Measurements from ENCODE around the gene RHEB.

Gene RHEB

DNA sequence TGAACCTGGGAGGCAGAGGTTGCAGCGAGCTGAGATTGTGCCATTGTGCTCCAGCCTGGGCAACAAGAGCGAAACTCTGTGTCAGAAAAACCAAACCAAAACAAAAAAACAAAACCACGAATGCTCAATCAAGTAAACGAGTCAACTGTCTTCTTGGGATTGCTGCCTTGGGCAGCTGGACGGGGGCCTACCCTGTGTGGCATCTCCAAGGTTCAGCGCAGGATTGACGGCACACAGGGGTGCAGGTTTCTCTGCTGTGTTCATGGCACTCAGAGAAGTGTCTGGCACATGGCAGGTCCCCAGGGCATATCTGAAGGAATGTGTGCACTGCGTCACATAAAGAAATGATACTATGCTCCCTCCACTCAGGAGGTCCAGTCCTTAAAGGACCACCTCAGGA is 54.5 kb downstream of the RHEB start:
- DNase-seq = no peak

DNA sequence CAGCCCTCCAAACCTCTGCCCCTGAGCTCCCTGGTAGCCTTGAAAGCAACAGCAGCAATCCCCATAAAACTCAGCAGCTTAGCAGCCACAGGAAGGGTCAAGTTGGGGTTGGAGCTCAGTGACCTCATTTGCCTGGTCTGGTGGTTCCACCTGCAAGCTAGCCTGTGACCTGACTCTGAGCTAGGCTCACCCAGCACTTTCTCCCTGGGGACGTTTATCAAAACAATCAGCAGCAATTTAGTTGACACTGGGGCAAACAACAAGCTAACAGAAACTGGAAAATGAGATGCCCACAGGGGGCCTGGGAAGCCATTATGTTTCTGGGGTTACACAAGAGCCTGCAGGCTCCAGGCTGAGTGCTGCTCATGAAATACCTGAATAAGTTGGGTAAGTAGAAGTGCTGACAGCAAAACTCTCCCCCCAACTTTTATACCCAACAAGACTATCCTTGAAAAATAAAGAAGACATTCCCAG is 57.4 kb downstream of the RHEB start:
- DNase-seq = no peak

DNA sequence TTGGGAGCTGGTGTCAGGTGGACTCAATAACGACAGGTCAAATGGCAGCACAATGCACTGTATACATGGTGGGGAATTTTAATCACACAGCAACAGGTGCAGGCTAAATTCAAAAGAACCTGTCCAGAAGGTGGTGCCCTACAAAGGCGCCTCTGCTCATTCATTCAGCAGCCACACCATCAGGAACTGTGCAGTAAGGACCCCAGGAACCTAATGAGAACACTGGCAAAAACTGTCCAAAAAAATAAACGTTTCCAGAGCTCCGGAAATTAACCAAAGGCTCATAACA is 57.8 kb downstream of the RHEB start:
- peak in 1 of 2 experiments; percentile 24 for DNase-seq

DNA sequence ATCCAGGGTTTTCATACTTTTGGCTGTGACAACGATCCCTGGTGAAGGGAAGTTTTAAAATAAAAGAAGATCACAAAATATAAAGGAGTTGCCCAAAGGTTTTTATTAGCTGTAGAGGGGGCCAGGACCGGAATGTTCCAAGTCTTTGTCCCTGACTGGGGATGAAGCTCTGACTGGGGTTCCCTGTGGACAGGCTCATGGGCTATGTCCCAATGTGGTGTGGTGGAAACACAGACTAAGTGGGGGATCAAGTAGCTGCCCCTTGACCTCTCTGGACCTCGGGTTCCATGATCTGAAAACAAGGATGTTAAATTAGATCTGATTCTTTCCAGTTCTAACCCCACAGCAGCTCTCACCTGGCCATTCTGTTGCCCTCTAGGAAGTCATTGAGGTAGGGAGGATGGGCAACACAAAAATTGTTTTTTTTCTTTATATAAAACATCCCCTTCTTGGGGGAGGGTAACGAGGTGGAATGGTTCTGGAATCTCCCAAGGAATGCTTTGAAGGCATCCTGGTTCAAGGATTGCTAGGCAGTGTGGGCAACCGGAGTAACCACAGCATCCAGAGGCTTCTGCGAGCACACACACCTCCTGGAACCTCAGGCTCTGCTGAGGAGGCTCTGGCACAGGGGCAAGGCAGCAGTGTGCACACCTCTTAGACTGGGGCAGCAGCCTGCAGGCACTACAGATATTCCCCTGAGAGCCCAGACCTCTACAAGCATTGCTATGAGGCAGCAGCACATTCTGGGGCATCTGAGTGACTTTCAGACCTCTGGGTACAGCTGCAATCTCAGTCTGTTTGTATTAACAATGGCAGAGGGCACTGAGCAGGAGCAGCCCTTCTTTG is 58.4 kb downstream of the RHEB start:
- peak in 1 of 2 experiments; percentile 26 for DNase-seq

DNA sequence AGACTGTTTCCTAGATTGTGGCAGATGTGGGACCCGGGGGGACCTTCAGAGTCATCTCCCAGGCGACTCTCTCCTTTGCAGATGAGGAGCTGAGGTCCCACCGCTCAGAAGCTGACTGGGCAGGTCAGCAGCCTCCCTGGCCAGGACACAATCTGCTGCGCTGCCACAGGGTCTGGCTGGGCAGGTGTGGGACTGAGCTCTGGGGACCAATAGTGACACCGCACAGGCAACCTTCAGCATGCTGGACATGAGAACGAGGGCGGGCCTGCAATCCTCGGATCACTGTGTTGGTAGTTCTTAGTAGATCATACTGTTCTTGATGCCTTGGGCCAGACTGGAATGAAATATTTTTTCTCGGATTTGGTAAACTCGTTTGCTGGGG is 59.2 kb downstream of the RHEB start:
- DNase-seq = peak in 1 of 2 experiments; percentile 19

DNA sequence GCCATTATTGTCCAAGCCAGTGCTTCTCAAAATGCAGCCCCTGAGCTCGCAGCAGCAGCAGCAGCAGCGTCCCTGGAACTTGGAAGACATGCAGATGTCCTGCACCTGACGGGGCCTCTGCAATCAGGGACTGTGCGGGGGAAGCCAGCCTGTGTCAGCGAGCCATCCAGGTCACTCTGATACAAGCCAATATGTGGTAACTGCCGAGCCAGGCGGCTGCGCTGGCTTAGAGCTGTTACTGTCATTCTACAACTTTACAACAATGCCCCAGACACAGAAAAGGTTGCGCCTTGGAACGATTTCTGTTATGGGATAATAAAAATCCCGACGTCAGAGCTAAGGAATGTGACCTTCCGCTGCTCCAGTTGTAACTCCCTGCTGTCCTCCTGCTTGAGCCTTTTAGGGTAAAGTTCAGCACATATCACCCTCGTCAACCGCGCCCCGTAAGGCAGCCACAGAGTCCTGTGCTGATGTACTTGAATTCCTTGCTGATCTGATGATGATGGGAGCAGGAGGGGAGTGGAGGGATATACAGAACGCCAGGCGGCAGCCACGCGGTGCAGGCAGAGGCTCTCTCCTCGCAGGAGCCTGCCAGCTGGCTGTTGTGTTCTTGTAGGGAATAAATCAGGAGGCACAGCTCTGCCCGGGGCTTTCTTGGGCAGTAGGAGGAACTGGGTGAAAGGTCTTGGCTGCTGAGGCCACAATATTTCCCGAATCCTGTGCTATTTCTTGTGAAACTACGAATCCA is 59.8 kb downstream of the RHEB start:
- DNase-seq = peak; percentile 26 to 76

DNA sequence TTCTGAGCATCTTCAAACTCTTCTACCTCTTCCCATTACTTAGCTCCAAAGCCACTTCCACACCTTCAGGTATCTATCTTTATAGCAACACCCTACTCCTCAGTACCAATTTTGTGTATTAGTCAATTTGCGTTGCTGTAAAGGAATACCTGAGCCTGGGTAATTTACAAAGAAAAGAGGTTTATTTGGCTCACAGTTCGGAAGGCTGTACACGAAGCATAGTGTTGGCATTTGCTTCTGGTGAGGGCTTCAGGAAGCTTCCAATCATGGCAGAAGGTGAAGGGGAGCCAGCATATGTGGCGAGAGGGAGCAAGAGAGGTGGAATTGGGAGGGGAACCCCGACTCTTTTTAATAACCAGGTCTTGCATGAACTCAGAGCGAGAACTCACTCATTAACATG is 62.2 kb downstream of the RHEB start:
- DNase-seq = no peak

DNA sequence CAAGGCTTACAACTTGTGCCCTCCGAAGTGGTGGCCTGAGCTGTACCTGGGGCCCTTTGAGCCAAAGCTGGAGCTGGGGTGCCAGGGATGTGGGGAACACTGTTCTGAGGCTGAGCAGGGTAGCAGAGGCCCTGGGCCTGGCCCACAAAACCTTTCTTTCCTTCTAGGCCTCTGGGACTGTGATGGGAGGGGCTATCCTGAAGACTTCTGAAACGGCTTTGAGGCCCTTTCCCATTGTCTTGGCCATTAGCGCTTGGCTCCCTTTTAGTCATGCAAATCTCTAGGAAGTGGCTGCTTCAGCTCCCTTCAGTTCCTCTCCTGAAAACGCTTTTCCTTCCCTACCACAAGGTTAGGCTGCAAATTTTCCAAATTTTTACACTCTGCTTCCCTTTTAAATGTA is 62.9 kb downstream of the RHEB start:
- DNase-seq = no peak

DNA sequence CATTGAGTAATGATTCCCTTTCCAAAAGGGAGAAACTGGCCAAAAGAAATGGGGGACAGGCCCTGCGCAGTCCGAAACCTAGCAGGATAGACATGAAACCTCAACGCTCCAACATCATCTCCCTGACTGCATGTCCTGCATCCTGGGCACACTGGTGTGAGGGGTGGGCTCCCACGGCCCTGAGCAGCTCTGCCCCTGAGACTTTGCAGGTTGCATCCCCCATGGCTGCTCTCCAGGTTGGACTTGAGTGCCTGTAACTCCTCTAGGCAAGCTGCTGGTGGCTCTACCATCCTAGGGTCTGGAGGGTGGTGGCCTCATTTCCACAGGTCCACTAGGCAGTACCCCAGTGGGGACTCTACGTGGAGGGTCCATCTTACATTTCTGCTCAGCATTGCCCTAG is 63.4 kb downstream of the RHEB start:
- no peak for DNase-seq

DNA sequence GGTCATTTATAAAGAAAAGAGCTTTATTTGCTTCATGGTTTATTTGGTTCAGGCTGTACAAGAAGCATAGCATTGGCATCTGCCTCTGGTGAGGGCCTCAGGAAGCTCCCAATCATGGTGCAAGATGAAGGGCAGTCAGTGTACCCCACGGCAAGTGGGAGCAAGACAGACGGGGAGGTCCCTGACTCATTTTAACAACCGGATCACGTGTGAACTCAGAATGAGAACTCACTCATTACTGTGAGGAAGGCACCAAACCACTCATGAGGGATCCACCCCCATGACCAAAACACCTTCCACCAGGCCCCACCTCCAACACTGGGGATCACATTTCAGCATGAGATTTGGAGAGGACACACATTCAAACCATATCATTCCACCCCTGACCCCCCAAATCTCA is 64.0 kb downstream of the RHEB start:
- DNase-seq = no peak

DNA sequence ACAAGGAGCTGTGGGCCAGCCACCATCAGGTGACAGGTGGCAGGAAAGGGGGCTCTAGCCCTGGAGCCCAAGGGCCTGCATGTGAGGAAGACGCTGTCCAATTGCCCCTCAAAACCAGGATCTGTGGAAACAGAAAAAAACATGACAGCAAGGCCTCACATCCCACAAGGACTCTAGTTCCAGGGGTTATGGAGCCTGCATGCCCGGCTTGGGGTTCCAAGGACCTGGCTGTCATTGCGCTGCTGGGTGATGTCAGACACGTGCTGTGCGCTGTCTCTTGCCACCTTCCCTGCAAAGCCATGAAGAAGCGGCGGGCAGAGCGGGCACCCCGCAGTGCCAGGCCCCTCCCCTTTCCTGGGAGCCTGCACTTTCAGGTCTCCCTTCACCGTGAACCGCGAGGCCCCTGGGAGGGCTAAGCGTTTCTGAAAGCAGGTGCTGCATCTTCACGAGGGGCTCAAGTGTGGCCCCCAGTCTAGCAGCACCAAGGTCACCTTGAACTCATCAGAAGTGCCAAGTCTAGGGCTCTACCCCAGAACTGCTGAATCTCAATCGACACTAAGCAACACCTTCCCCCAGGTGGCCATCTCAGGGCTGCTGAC is 64.7 kb downstream of the RHEB start:
- no peak for DNase-seq

DNA sequence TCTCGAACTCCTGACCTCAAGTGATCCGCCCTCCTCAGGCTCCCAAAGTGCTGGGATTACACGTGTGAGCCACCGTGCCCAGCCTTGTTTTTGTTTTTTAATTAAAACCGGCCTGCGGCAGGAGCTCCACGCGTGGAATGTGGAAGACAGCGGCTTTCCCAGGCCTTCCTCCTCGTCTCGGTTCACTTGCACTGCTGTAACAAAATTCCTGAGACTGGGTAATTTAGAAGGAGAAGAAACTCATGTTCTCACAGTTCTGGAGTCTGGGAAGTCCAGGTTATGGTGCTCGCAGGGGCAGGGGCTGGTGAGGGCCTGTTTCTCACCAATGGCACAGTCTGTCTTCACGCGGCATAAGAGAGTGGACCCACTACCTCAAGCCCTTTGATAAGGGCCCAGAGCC is 65.4 kb downstream of the RHEB start:
- DNase-seq = no peak

DNA sequence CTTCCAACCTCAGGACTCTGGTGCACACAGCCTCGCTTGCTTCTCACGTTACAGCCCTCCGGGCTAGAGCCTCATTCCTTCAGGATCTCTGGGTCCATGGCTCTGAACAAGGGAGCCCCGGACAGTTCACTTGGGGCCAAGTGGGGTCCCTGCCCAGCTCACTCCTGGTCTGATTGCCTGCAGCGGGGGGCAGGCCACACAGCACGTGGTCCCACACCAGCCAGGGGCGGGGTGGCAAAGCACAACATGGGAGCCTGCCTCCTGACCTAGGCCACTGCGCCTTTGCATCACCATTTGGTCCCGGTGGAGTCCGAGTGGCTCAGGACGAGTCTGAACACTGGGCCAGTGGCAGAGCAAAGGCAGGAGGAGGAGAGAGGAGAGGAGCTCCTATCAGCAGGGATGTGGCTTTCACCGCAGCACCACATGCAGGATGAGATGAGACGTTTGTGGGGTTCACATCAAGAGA is 66.3 kb downstream of the RHEB start:
- peak in 1 of 2 experiments; percentile 19 for DNase-seq

DNA sequence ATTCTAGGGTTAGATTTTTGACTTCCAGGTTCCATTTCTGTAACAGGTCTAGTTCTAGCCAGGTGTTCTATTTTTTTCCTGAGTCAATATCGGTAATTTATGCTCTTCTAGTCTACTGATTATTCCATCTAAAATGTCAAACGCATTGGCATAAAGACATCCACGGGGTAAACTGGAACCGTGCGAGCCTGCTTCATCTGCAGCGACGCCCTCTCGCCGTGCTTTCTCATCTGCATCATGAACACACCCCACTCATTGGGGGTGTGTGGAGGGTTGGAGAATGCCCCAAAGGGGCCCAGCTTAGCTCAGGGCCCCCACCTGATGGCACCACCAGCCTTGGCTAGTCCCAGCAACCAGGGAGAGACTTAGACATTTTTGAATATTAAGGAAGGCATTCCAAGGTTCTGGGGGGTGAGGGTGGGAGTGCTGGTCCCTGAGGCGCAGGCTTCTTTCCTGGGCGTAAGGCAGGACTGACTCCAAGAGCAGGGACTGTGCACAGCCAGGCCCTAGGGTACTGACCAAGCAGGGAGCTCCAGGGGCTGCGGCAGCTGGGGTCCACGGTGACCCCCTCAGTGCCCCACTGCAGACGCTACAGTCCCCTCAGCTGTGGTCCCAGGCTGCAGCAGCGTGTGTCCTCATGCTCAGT is 66.9 kb downstream of the RHEB start:
- peak in 1 of 2 experiments; percentile 16 for DNase-seq

DNA sequence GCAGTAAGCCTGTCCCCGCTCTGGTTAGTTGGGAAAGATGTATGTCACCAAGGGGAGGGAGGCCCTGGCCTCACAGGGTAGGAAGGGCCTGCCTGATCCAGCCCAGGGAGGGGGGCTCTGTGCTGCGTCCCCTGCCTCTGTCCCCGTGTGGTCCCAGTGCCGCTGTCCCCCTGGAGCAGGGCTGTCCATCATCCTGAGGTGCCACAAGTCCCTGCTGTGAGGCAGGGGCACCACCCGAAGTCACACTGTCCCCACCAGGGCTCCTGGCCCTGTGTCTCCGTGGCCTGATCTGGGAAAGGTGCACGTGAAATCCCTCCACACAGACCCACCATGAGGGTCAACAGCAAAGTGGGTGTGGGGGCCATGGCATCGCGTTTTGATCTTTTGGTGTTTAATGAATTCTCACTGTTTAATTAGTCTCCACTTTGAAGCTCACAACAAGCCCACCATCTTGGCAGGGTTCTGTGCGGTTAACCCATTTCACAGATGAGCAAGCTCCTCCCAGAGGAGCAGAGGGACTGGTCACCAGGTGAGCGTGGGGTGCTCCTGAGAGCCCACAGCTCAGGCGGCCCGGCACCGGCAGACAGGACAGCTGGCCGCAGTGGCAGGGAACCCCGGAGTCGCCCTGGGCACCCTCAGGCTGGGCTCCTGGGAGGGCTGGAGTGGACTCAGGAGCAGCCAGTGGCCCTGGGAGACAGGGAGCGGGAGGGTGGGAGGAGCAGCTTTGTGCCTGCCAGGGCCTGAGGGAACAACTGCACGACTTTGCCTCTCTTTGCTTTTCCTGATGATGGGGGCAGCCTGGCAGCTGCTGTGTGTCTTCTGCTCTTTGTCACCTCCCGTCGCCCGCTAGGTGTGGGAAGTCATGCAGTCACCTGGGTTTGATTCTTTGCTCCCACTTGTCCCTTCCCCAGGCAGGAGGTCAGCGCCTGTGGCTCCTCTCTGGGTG is 67.8 kb downstream of the RHEB start:
- no peak for DNase-seq

DNA sequence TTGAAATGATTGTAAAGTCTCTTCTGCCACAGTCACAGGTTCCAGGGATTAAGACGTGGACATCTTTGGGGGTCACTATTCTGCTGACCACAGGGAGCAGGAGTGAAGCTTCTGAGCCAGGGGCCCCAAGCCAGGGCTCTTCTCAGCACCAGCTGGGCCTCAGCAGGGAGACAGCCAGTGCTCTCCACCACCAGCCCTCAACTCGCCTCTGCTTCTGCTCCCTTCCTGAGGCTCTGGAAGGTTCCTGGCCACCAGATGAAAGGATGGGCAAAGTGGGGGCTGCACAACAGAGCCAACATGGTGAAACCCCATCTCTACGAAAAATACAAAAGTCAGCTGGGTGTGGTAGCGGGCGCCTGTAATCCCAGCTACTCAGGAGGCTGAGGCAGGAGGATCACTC is 68.5 kb downstream of the RHEB start:
- DNase-seq = no peak

DNA sequence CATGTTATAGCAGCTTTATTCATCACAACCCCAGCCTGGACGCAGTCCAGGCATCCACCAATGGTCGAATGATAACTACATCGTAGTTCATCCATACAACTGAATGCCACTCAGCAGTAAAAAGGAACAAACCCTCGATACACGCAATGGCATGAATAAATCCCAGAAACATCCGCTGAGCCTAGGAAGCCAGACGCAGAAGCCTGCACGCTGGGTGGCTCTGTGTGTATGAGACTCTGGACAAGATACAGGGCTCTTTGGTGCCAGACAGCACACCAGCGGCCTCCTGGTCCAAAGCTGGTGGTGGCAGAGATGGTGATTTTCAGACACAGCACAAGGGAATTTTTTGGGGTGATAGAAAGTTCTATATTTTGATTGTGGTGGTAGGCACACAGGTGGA is 69.7 kb downstream of the RHEB start:
- DNase-seq = no peak

DNA sequence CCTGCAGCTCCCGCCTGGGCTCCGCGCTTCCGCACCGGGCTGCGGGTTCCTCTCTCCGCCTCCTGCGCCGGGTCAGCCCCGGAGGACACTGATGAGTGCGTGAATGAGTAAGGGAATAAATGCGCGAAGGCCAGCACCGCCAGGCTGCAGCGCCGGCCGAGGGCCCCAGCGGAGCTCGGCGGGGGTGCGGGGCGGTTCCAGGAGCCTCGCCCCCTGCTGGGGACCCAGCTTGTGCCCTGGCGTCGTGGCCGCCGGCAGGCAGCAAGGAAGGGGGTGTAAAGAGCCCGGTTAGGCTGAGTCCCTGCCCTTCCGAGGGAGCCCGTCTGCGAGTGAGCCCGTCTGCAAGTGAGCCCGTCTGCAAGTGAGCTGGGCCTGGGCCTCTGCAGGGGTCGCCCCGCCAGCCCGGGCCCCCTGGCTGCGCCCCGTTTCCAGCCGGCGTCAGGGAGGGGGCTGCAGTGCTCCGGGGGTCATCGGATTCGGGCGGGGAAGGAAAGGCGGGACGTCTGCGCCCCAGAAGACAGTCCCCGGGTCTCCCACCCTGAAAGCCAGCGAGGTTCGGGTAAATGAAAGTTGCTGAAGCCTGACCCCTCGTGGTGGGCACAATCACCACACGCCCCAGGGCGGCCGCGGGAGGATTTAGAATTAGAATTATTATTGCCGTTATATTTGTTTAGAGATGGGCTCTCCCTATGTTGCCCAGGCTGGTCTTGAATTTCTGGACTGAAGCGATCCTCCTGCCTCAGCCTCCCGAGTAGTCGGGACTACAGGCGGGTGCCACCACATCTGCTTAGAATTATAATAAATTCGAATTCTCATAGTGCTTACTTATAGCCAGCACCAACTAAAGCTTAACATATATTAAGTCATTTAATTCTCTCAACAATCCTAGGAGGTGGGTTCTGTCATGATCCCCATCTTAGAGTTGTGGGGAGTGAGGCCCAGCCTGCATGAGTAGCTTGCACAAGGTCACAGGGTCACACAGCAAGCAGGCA is 71.1 kb downstream of the RHEB start:
- DNase-seq = peak; percentile 40 to 83

DNA sequence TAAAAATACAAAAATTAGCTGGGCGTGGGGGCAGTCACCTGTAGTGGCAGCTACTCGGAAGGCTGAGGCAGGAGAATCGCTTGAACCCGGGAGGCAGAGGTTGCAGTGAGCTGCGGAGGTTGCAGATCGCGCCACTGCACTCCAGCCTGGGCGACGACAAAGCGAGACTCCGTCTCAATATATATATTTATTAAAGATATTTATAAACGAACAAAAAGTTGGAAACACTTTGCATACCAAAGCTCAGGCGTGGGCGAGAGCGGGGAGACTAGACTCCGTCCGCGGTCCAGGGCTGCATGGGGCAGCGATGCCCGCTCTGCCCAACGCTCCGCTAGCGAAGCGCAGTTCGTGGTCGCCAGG is 71.8 kb downstream of the RHEB start:
- no peak for DNase-seq

DNA sequence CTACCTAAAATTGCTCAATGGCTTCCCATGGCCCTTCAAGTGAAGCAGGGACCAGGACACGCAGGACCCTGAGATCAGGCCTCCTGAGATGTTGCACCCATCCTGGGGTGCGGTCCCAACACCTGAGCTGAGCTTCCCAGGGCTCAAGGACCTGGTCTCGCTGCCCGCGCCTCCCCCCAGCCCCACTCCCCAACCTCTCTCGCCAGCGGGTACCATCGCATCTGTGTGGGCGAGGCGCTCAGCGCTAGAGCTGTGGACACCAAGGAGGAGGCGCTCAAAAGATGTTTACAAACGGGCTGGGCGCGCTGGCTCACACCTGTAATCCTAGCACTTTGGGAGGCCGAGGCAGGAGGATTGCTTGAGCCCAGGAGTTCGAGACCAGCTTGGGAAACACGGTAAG is 72.4 kb downstream of the RHEB start:
- DNase-seq = no peak

DNA sequence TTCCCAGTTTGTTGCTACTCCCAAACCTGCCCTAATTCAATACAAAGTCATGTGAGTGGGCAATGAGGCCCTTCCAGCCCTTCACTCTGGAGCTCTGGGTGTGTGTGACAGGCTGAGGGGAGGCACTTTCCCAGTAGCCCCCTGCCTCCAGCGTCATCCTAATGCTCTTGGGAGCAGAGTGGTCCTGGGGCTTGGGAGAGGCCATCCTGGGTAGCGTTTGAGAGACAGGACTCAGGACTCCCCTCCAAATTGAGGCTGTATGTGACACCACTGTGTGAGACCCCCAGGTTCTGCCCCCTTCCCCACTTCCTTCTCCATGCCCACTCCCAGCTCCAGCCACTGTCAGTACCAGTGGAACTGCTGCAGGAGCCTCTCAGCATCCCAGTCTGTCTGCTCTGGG is 73.3 kb downstream of the RHEB start:
- DNase-seq = no peak
